Heart left ventricle (tissue), 16 donors: ENCODE data around the gene IL36B. TPM values are rescaled to one million over a fixed set of nuclear protein-coding genes. Genes with fewer than 3 reads are reported as not detected.

Source experiments
- ATAC-seq, 4 donors: fragments of 200-7000 bp; cut with Tn5 transposase; one replicate each; pipeline ENCODE4 v1.9.1; 2020 to 2022; ENCODE audit warnings: moderate library complexity in 4 of 4, mild to moderate bottlenecking in 3 of 4, moderate number of reproducible peaks in 1 of 4
- DNase-seq, 5 donors: peaks; one replicate each; pipeline ENCODE4 v3.0.0-alpha.2; 2020
- H3K27ac ChIP-seq, 12 donors: fragments of 200-600 bp; sonication (generic) in 4 of 12; one replicate each; pipeline versions ENCODE4 v1.5.0 to v1.8.0; 2016 to 2022; ENCODE audit warnings: mild to moderate bottlenecking in 2 of 12
- H3K27me3 ChIP-seq, 9 donors: fragments of 200-600 bp; sonication (generic) in 2 of 9; one replicate each; pipeline versions ENCODE4 v1.5.1 to v1.8.0; 2016 to 2022; ENCODE audit warnings: mild to moderate bottlenecking in 3 of 9
- H3K36me3 ChIP-seq, 9 donors: fragments of 200-600 bp; sonication (generic) in 2 of 9; one replicate each; pipeline versions ENCODE4 v1.5.0 to v1.8.0; 2018 to 2022; ENCODE audit warnings: mild to moderate bottlenecking in 2 of 9
- H3K4me1 ChIP-seq, 12 donors: fragments of 200-600 bp; sonication (generic) in 4 of 12; one replicate each; pipeline versions ENCODE4 v1.5.0 to v1.8.0; 2016 to 2022; ENCODE audit warnings: mild to moderate bottlenecking in 3 of 12
- H3K4me3 ChIP-seq, 12 donors: fragments of 200-600 bp; sonication (generic) in 4 of 12; one replicate each; pipeline versions ENCODE4 v1.5.0 to v1.8.0; 2017 to 2022; ENCODE audit warnings: mild to moderate bottlenecking in 9 of 12, moderate library complexity in 4 of 12
- H3K9me3 ChIP-seq, 12 donors: fragments of 200-600 bp; sonication (generic) in 4 of 12; one replicate each; pipeline versions ENCODE4 v1.5.0 to v1.8.0; 2016 to 2022; ENCODE audit warnings: mild to moderate bottlenecking in 1 of 12
- CTCF ChIP-seq, 12 donors: fragments of 200-600 bp; sonication (generic) in 4 of 12; IDR thresholded peaks; one replicate each; pipeline versions ENCODE4 v1.5.0 to v1.8.0; 2018 to 2022; ENCODE audit warnings: antibody characterized with exemption in 12 of 12, mild to moderate bottlenecking in 5 of 12
- POLR2A ChIP-seq, 2 donors: fragments of 450-650 bp; IDR thresholded peaks; one replicate each; pipeline ENCODE4 v1.6.1; 2017; ENCODE audit warnings: antibody characterized with exemption in 2 of 2, mild to moderate bottlenecking in 2 of 2, moderate library complexity in 2 of 2
- WGBS, 4 donors: extraction: QIAGEN DNeasy Blood & Tissue Kit in 2 of 4; methylation state at CpG; one replicate each; pipeline versions ENCODE4 v1.1.5 to v1.1.7; 2013 to 2018; 5-methylcytosine and 5-hydroxymethylcytosine counted together
- intact Hi-C, 10 donors: fragments of 100-400 bp; cut with DNase I; formaldehyde crosslinking; loops; one replicate each; pipeline versions ENCODE4 v1.11.1 to v1.14.2; 2022
- polyA plus RNA-seq, 2 donors: library from polyadenylated mRNA; stranded (reverse); fragments of 200-250 nt; gene quantifications; one replicate each; pipeline ENCODE4 v1.2.3, GENCODE V29; 2013
- total RNA-seq, 9 donors: library from RNA; depleted of rRNA in 2 of 9; stranded (reverse); fragments of >200 nt in 2 of 9; fragmentation: NEBNext Ultra II Directional in 3 of 9; extraction: Animal tissue kit (Norgen Biotek cat#: 25700) in 3 of 9; gene quantifications; one replicate each; pipeline versions ENCODE4 v1.1.0 to v1.2.4, GENCODE V29; 2016 to 2023
- donor health status: ischemic (EF 13 %, LVEDD 7.1; RV severe dilation, severe dysfunction).
- donor health status: healthy with polysubstance abuse.
- donor health status: DM: no; HTN: yes; CAD: no.
- donor health status: DM: no; HTN: no; CAD: no.
- donor health status: ischemic (EF 25% LVEDD 6.9; RV normal size, moderate dysfunction).
- donor health status: ischemic (EF 25% LVEDD 5.7; RV mildly dilated, moderate dysfunction).
- donor health status: healthy.
- donor health status: DM: yes; HTN: yes; CAD: no.
- donor health status: ischemic (EF 35%, LVEDD 5.7; RV mildly dilated, moderate dysfunction).
- donor health status: nonischemic (EF 11% LVEDD 7.7; RV severe dilation, severe dysfunction).
- donor health status: DM: yes; HTN: yes; CAD: no.
- donor health status: PGD.
- donor health status: ischemic (EF 29% LVEDD 5.4; RV normal size, mild dysfunction).
- donor health status: nonischemic (EF 23%, LVEDD 6.1; RV moderate dilation, normal function).

IL36B gene
- total and polyA plus RNA-seq, 11 donors: not detected

DNA sequence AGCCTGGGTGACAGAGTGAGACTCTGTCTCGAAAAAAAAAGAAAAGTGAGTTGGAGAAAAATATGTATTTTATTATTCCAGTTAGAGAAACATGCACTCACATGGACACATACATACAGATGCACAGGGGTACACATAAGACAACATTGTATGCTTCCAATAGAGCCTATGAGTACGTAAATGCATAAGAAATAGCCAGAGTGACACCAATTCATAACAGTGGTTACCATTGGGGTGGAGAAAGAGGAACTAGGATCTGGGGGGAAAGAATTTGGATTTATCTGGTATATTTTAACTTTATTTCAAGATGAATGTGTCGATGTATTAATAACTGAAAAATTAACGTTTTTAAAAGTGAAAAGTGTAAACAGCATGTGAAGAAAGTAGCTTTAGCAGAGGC lies 31.4 kb downstream of the IL36B start:
- no peaks in the 10 kb centered on the region for H3K4me1 ChIP-seq
- no peak for DNase-seq

GRCh38 chr2:113018509-113018908 lies 34.2 kb downstream of the IL36B start:
- Histone ChIP-seq H3K4me1 (no peaks in the 10 kb centered on the region), H3K36me3 (no peaks in the 10 kb centered on the region), H3K9me3 (peaks cover 0 to 2% (median 0%) of the 10 kb centered on the region in 12 donors), H3K4me3 (no peak overlapping the region), H3K27ac (no peak overlapping the region), H3K27me3 (peaks cover 0 to 25% (median 0%) of the 10 kb centered on the region in 9 donors)
- DNase-seq: no peak
- no peak for ATAC-seq
- WGBS, 4 donors: 71 to 83% (median 72%) methylated on average over 3 of the region's 3 CpGs
- intact Hi-C loops: no loop called here
- TF ChIP-seq POLR2A (IDR thresholded peaks at IDR 0.05) (no peak), CTCF (IDR thresholded peaks at IDR 0.05) (no peak)

More for the DNA sequence above, 31.4 kb downstream of the IL36B start:
- peaks cover 0 to 2% (median 0%) of the 10 kb centered on the region in 12 donors for H3K9me3 ChIP-seq
- WGBS, 4 donors: 51 to 65% (median 59%) methylated on average over 4 of the region's 4 CpGs
- no peak overlapping the region for H3K27ac ChIP-seq
- no peaks in the 10 kb centered on the region for H3K36me3 ChIP-seq
- no peak for ATAC-seq
- intact Hi-C loops: no loop called here
- no peak overlapping the region for H3K4me3 ChIP-seq
- H3K27me3 ChIP-seq: peaks cover 0 to 30% (median 0%) of the 10 kb centered on the region in 9 donors
- TF ChIP-seq POLR2A (IDR thresholded peaks at IDR 0.05) (no peak), CTCF (IDR thresholded peaks at IDR 0.05) (no peak)

- DNase-seq (no peak), ATAC-seq (no peak)
- TF ChIP-seq POLR2A (IDR thresholded peaks at IDR 0.05) (no peak), CTCF (IDR thresholded peaks at IDR 0.05) (no peak)
- no peak overlapping the region for H3K27ac ChIP-seq
- peaks cover 0 to 14% (median 0%) of the 10 kb centered on the region in 9 donors for H3K27me3 ChIP-seq
- no peak overlapping the region for H3K4me3 ChIP-seq
- intact Hi-C loops: no loop called here
- no peaks in the 10 kb centered on the region for H3K4me1 ChIP-seq
- WGBS, 4 donors: 81 to 88% (median 83%) methylated on average over 2 of the region's 2 CpGs
- peaks cover 0 to 2% (median 0%) of the 10 kb centered on the region in 12 donors for H3K9me3 ChIP-seq
- no peaks in the 10 kb centered on the region for H3K36me3 ChIP-seq
Measured at GRCh38 chr2:113015655-113016054, 37.0 kb downstream of the IL36B start.

GRCh38 chr2:113015042-113015441 lies 37.6 kb downstream of the IL36B start:
- no peaks in the 10 kb centered on the region for H3K36me3 ChIP-seq
- ATAC-seq: no peak
- 44 to 57% (median 55%) methylated on average over 1 of the region's 1 CpG for WGBS, 4 donors
- peaks cover 0 to 2% (median 0%) of the 10 kb centered on the region in 12 donors for H3K9me3 ChIP-seq
- no peak overlapping the region for H3K4me3 ChIP-seq
- DNase-seq: no peak
- intact Hi-C loops: no loop called here
- H3K27me3 ChIP-seq: peaks cover 0 to 14% (median 0%) of the 10 kb centered on the region in 9 donors
- H3K27ac ChIP-seq: no peak overlapping the region
- H3K4me1 ChIP-seq: no peaks in the 10 kb centered on the region
- TF ChIP-seq CTCF (IDR thresholded peaks at IDR 0.05) (no peak), POLR2A (IDR thresholded peaks at IDR 0.05) (no peak)
